Hematopoietic multipotent progenitor cell treated with erythropoietin and hydrocortisone succinate and interleukin-3 and kit ligand, for 6 days (in vitro differentiated cells): Measurements from ENCODE around the gene KHDC1L.
A peak's percentile ranks its signal among the peaks of the same experiment; 100 is the strongest.
"Not testable (repeated sequence)": the region's sequence is repeated elsewhere in the genome, so short reads cannot be mapped to it uniquely, and the experiment has no call there.

Experiments
- DNase-seq: peaks from one replicate; pipeline ENCODE4 v3.0.0-alpha.2; 2015

The KHDC1L gene

DNA sequence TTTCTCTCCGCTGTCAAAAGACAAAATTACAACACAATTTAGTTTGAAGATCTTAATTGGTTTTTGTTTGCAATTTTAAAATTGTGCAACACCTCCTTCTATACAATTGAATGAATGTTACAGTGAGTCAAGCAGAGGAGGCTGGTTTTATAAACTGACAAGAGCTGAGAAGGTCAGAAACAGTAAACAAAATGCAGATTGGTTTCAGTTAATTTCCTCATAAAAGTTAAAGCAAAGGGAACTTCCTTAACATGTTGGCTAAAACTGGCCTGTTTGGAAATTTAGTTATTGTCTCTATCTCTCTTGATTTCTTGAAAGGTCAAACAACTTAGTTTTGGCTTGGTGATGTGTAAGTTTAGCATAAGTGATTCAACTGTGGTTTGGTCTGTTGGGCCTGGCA, 22.2 kb downstream of the KHDC1L start:
- no peak for DNase-seq

DNA sequence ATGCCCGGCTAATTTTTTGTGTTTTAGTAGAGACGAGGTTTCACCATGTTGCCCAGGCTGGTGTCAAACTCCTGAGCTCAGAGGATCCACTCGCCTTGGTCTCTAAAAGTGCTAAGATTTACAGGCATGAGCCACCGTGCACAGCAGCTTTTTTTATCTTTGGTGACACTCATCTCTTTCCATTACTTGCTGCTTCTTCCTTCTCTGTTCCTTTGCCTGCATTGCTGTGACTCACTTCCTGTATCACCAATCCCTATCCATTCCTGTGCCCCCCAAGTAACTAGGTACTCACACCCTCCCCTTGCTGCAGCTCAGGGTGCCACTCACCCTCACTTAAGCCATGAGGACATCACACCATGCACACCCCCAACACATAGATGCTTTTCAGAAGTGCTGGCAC, 24.6 kb downstream of the KHDC1L start:
- DNase-seq, result no peak

DNA sequence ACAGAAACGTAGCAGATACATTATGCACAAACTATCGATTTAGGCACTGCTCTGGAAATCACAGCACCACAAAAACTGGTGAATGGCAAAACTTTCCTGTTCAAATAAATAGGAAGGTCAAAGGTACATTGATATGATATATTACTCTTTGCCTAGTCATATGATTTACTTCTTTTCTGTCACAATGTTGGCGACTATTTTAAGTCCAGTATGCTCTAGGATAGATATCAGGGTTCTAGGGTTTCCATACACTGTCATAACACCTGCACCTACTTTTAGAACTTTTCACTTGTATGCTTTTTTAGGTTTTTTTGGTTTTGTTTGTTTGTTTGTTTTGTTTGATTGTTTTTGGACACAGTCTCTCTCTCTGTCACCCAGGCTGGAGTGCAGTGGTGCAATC, 25.0 kb downstream of the KHDC1L start:
- DNase-seq, result no peak

DNA sequence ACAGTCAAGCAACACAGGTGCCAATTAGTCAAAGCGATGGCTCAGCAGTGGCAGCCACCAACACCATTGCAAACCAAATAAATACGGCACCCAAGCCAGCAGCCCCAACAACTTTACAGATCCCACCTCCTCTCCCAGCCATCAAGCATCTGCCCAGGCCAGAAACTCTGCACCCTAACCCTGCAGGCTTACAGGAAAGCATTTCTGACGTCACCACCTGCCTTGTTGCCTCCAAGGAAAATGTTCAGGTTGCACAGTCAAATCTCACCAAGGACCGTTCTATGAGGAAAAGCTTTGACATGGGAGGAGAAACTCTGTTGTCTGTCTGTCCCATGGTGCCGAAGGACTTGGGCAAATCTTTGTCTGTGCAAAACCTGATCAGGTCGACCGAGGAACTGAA, 30.6 kb downstream of the KHDC1L start:
- no peak for DNase-seq

DNA sequence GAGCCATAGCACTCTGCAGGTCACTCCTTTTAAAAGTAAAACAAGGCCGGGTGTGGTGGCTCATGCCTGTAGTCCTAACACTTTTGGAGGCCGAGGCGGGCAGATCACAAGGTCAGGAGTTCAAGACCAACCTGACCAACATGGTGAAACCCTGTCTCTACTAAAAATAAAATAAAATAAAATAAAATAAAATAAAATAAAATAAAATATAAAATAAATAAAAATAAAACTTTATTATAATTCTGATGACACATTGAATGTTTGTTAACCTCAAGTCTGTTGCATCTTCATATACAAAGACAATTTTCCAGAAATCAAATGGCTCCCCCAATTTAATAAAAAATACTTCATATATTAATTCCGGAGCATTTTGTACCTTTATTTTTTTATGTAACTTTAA, 32.0 kb downstream of the KHDC1L start:
- not testable (repeated sequence) for DNase-seq

- DNase-seq, result no peak
Measured at GRCh38 chr6:73182021-73182607, 43.2 kb downstream of the KHDC1L start.

DNA sequence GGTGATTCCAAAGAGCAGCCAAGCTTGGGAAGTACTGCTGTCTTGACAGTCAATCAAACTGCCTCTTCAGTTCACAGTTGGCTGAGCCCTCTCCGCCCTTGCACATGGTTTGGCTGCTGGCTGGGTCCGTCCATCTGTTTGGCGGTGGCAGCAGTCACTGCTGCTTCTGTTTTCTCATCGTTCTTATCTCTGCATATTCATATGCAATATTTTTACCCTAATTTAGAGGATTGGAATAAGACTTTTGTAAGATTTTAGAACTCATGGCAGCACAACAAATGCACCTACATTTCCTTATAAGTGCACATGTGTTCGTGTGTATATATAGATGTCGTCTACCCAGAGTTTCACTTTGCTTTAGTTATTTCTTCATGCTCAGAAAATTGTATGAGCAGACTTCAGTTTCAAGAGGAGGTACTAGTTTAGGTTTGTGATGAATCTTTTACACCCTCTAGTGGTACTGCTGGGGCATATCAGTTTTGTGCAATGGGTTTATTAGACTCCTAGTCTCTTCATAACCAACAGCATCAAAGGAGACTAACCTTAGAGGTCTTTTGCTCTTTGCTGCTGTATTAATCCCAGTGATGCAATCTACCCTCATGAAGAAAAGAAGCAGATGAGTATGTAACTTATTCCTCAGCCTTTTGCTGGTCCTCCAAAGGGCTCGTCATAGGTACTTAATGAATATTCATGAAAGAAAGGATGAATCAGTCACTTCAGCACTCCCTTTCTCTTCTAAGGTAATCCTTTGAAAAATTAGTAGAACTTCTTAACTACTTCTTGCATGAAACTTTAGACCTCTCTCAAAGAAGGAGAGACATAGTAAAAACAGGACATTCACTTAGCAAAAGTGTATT, 44.3 kb downstream of the KHDC1L start:
- DNase-seq, result peak; percentile 83

- DNase-seq, result no peak
Measured at GRCh38 chr6:73180076-73180738, 45.1 kb downstream of the KHDC1L start.

GRCh38 chr6:73177221-73177944, 47.9 kb downstream of the KHDC1L start:
- DNase-seq, result no peak

DNA sequence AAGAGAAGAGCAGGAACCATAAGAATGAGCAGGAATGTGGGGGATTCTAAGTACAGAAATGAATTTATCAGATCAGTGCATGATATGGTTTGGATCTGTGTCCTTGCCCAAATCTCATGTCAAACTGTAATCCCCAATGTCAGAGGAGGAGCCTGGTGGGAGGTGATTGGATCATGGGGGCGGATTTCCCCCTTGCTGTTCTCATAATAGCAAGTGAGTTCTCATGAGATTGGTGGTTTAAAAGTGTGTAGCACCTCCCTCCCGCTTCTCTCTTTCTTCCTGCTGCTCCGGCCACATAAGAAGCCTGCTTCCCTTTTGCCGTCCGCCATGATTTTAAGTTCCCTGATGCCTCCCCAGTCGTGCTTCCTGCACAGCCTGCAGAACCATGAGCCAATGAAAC, 49.2 kb downstream of the KHDC1L start:
- no peak for DNase-seq

- no peak for DNase-seq
Measured at GRCh38 chr6:73174646-73175045, 50.6 kb downstream of the KHDC1L start.
